ENCODE data around the gene ANKMY1.
"Not testable (repeated sequence)": the region's sequence is repeated elsewhere in the genome, so short reads cannot be mapped to it uniquely, and the experiment has no call there.

ANKMY1 gene

DNA sequence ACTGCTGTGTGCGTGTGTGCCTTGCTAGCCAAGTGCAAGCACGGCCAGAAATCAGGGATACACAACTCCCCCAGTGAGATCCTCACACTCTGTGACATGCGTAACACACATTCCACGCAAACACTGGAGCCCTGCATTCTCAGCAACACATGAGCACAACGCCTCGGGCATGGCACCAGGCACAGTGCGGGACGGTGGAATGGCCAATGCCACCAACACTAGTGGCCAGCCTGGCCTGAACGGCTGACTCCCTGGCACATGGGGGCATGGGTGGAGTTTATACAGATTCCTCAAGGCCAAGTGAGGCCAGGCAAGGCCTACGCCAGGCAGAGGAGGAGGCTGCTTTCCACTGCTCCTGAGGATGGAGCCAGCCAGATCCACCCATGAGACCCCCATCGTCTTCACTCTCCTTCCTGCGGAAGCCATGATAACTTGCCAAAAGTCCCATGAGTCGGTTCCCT, 56.2 kb downstream of the ANKMY1 start:
- DNase-seq = no peak

DNA sequence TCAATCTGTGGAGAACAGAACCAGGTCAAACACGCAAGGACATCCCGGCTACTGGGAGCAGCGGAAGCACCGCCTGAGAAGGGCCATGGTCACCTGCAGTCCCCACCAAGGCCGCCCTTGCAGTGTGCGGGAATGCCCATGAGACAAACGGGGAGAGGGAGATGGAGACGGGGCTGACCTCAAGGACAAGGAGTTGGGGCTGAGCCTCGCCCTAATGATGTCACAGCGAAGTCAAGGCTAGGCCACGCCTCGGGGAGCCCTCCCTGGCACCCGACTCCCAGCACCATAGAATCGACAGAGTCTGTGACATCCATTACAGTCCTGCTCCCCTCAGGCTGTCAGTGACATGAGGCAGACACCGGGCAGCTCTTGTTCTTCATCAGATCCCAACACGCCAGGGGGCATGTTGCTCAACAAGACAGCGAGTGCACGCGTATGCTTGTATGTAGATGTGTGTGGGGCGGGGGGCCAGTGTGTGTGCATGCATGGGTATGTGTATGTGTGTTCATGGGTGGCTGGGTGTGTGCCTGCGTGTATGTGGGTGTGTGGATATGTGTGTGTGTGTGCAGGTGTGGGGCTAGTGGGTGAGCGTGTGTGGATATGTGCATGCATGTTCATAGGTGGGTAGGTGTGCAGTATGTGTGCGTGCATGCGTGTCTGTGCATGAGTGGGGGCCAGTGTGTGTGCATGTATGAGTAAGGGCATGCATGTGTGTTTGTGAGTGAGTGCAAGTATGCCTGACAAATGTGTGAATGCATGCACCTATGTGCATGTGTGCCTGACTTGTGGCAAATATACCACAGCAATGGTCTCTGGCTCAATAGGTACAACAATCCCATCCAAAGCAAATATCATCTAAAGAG, 57.0 kb downstream of the ANKMY1 start:
- DNase-seq = no peak

DNA sequence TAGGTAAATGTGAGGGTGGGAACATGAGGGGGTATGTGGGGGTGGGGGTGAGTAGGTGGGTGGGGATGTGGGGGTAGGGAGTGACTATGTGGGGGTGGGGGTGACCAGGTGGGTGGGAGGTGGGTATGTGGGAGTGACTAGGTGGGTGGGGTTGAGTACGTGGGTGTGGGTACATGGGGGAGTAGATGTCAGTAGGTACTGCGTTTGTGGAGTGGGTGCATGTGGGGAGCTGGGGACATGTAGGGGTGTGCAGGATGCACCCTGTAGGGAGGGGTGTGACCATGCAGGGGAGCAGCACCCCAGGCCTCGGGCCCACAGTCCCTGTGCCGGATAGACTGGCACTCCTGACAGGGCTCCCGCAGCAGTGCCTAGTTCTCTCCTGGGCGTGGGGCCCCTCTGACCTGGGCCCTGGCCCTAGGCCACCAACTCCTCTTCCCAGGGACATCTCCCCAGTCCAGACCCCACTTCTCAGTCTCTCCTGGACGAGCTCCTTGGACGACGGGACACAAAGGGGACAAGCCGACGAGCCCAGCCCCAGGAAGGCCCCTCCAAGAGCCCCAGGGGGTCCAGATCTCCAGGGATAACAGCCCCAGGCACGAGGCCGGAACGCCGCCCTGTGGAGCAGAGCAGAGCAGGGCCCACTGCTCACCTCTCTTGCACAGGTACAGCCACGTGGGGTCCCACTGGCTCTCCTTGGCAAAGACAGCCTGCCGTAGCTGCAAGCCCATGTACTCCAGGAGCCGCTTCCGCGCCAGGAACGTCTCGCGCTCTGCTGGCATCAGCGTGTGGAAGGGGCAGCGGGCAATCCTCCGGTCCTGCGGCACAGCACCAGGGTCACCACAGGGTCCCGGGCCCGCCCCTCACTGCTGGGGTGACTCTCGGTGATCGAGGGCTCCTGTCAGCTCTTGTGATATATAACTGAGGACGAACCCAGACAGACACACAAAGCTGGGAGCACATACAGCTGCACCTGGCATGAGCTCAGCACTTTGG, 58.2 kb downstream of the ANKMY1 start:
- no peak for DNase-seq

DNA sequence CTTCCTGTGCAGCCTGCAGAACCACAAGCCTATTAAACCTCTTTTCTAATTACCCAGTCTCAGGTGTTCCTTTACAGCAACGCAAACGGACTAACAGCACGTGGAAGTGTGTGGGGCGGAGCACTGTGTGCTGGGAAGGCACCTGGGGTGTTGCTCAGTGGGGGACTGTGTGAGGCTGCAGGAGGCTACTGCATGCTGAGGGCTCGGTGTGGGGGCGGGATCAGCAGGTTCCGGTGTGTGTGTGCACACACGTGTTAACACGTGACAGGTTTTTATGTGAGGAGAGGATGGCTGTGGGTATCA, 58.9 kb downstream of the ANKMY1 start:
- no peak for DNase-seq

DNA sequence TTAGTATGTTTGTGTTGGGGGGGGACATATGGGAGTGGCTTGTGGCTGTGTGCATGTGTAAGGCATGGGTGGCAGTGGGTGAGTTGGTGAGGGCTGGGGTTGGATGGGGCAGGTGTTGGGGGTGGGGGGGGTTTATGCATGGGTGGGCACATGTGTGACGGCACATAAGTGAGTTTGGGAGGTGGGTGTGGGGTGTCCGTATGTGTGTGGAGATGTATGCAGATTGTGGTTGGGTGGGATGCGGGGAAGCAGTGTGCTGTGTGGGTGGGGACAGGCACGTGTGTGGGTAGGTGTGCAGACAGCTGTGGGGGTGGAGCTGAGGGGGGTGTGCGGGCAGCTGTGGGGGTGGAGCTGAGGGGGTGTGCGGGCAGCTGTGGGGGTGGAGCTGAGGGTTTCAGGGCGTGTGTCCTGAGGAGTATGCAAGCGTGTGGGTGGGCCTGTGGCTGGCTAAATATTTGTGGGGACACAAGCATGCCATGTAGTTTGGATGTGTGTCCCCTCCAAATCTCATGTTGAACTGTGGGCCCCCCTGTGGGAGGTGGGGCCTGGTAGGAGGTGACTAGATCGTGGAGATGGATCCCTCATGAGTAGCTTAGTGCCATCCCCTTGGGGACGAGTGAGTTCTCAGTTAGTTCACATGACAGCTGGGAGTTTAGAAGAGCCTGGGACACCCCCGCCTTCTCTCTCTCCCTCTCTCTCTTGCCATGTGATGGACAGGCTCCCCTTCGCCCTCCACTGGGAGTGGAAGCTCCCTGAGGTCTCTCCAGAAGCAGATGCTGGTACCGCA, 59.4 kb downstream of the ANKMY1 start:
- DNase-seq = no peak

GRCh38 chr2:240497082-240497481, 60.7 kb downstream of the ANKMY1 start:
- DNase-seq = not testable (repeated sequence)

DNA sequence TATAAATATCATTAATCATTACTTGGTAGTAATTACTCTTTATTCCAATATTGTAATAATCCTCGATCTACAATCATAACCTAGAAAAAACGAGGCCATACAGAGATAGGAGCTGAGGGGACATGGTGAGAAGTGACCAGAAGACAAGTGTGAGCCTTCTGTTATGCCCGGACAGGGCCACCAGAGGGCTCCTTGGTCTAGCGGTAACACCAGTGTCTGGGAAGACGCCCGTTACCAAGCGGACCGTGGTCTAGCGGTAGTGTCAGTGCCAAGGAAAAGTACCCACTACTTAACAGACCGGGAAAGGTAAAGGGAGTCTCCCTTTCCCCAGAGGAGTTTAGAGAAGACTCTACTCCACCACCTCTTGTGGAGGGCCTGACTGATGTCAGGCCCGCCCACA, 62.8 kb downstream of the ANKMY1 start:
- DNase-seq = not testable (repeated sequence)

DNA sequence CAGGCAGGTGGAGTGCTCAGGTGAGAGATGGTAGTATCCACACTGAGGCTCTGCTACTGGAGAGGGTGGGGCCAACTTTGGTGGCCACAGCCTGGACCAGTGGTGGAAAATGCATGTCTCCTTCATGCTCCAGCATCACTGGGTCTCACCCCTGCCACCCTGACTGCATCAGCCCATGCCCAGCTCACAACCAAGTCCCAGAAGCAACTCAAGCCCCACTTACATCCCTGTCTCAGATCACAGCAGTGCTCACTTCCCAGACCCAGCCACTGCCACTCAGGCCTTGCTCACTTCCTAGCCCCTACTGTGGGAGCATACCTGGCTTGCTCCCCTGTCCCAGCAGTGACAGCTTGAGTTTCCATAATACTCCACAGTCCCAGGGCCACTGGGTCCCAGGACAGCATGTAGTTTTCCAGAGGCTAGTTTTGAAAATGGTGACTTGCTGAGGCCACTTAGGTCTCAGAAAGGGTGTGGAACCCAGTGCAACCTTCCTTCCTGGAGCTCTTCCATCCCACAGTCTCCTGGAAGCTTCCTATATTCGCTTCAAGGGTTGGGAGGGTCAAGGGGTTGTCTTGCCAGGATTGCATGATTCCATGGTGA, 63.5 kb downstream of the ANKMY1 start:
- no peak for DNase-seq

- DNase-seq = no peak
Observed at GRCh38 chr2:240491483-240491882, 66.3 kb downstream of the ANKMY1 start.

DNA sequence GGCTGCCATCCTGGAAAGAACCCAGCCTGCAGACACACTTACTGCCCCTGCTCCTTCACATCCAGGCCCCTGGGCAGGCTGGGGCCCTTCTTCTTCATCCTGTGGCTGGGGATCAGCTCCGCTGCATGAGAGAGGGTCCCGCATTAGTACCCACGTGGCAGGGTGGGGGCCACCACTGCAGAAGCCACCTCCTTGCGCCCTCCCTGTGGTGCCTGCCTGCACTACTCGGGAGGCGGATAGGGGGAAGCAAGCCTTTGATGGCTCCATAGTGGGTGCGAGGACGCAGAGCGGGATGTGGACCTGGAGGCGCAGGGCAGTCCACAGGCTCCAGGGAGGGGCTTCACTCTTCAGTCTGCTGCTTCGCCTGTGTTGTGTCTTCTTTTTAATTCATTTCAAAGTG, 75.6 kb downstream of the ANKMY1 start:
- no peak for DNase-seq

DNA sequence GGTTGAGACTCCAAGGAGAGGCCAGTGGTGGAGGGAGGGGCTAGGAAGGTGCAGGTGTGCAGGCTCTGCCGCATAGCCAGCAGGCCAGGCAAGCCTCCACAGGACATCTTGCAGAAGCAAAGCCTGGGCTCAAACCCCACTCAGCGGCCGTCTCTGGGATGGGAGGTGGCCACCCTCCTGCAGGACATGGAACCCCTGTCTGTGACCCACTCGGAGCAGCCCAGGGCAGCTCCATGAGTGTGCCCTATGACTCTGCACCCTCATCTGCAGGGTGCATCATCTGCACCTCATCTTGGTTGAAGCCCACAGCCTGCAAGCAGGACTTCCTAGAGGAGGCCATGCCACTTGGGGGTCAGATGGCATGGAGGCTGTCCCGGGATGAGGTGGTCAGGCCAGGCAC, 76.1 kb downstream of the ANKMY1 start:
- no peak for DNase-seq

DNA sequence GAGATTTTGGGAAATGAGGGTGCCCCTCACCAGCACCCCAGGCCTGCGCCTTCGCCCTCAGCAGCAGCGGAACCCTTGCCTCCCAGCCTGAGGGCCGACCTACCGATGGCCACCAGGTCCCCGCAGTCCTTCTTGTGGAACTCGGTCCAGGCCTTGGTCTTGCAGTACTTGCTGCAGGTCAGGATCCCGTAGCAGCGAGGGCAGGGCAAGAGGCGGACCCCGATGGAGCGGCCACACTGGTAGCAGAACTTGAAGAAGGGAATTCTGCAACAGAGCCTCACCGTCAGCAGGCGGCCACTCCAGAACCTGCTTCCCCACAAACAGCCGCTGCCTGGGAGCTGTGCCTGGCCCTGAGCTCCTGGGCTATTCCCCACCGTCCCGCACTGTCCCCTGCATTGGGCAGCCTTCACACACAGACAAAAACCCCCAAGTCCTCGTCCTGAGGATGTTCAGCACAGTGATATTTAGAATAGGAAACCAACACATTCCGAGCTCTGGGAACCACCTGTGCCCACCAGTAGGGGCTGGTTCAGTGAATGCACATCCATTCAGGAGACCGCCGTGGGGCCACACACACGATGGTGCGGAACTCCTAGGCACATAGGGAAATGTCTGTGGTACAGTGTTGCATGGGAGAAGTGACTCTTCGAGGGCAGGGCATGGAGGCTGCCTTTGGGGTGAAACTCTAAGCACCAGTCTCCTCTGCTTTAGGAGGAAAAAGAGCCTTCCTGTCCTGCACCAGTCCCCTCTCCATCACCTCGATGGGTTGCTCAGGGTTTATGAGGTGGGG, 76.8 kb downstream of the ANKMY1 start:
- DNase-seq = no peak

- no peak for DNase-seq
Observed at GRCh38 chr2:240479111-240479501, 78.7 kb downstream of the ANKMY1 start.

GRCh38 chr2:240478346-240479110, 79.3 kb downstream of the ANKMY1 start:
- no peak for DNase-seq

GRCh38 chr2:240477916-240478315, 79.9 kb downstream of the ANKMY1 start:
- DNase-seq = no peak

- no peak for DNase-seq
Observed at GRCh38 chr2:240473211-240473610, 84.6 kb downstream of the ANKMY1 start.

DNA sequence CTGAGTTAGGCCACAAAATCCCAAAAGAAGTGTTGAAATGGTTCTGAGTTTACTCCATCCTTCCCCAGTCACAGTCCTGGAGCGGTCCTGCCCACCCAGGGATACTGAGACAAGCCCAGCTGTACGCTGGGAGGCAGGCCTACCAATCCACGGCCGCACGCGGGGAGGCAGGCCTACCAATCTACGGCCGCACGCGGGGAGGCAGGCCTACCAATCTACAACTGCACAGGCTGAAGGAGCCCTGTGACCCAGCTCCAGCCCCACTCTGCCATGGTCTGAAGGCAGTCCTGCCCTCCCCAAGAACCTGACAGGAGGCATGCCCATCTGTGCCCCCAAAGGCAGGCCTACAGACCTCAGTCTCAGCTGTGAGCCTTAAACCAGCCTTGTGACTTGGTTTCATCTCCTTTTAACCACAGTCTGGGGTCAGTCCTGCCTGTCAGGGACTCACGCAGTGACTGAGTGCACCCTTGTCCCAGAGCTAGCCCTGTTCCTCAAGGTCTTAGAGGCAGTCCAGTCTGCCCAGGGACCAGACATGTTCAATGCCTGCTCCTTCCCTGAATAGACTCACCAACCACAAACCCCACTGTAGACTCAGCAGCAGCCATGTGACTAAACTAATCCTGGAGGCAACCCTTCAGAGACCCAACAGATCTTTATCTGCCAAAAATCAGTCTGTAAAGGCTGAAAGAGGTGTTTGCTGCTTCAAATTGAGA, 85.6 kb downstream of the ANKMY1 start:
- no peak for DNase-seq

- no peak for DNase-seq
Observed at GRCh38 chr2:240469740-240470139, 88.0 kb downstream of the ANKMY1 start.

DNA sequence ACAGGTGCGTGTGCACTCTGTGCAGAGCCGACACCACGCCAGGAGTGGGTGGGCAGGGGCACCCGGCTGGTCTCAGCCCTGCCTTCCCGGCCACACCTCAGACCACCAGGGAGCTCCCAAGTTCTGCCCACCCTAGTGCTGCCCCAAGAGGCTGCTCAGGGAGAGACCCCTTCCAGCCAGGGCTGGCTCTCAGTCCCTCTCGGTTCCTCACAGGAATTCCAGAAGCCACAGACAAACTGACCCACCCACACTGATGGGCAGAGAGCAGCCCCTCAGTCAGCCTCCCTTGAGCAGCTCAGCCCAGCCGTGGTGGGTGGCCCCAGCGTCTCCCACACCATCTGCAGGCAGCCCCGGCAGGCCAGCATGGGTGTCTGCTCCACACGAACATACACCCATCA, 88.5 kb downstream of the ANKMY1 start:
- no peak for DNase-seq

Data from NCI-H2029 (cell line).